Astrocyte of the cerebellum (primary cell): ENCODE measurements around the gene PADI4.

Source experiments
- DNase-seq: peaks from one replicate; pipeline ENCODE4 v3.0.0-alpha.2; 2011; ENCODE audit warnings: low read depth
- H3K4me3 ChIP-seq: 2 replicates; pipeline ENCODE4 v1.5.1; 2011; ENCODE audit warnings: mild to moderate bottlenecking, low read depth, low read length, moderate library complexity
- CTCF ChIP-seq: IDR thresholded peaks from 2 replicates; pipeline ENCODE4 v1.5.1; 2012; ENCODE audit warnings: low read length, low read depth, moderate library complexity, mild to moderate bottlenecking; ENCODE audit errors: missing control alignments
- in situ Hi-C: cut with HindIII; loops from 2 replicates; pipeline ENCODE4 v1.10.0; 2017; ENCODE audit warnings: low sequenced_read_pairs

The PADI4 gene

GRCh38 chr1:17273096-17273495 lies 34.9 kb upstream of the PADI4 start:
- in situ Hi-C loops, result no loop called here
- TF ChIP-seq CTCF, result no peak
- no peak for DNase-seq
- no peak overlapping the region for H3K4me3 ChIP-seq

DNA sequence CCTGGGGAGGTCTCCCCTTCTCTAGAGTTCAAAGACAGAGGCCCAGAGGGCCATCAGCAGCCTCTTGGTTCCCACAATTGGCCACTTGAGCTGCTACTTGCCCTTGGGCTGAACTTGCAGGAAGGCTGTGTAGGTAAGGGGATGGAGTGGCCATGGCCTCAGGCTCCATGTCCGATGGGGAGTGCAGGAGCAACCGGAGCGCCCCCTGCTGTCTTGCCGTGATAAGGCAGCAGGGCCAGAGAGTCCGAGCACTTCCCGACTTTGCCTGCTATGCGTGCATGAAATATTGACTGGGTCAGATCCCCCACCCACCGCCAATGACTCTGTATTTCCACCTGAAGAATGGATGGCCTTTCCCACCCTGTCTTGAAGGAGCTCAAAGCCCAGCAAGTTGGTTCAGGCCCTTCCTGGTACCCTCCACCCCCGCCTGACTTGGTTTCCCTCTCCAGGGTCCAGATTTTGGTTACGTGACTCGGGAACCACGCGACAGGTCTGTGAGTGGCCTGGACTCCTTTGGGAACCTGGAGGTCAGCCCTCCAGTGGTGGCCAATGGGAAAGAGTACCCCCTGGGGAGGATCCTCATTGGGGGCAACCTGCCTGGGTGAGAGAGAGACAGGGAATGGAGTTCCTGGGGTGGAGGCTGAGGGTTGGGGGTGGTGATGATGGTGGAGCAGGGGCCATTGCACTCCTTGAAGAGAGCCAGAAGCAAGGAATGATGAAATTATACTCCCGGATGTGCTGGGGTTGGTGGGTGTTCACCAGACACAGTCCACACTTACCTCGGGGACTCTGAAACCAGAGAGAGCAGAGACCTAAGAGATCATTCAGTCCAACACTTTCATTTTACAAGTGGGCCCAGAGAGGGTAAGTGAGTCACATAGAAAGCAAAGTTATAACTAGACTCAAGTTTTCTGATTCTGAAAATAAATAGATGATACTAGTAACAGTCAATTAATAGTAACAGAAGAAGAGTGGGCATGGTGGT lies 33.5 kb upstream of the PADI4 start:
- no peak for DNase-seq
- no peak overlapping the region for H3K4me3 ChIP-seq
- in situ Hi-C loops, result no loop called here
- TF ChIP-seq CTCF, result peak; percentile 64

DNA sequence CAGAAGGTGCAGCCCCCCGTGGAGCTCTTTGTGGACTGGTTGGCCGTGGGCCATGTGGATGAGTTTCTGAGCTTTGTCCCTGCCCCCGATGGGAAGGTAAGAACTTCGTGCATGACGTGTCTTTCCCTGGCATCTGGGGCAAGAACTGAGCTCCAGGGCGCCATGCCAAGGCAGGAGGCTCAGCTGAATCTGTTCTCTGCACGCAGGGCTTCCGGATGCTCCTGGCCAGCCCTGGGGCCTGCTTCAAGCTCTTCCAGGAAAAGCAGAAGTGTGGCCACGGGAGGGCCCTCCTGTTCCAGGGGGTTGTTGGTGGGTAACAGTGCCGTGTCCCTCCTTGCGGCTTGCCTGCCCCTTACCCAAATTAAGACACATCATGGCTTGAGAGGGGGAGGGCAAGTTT lies 31.4 kb upstream of the PADI4 start:
- DNase-seq, result peak; percentile 38

DNA sequence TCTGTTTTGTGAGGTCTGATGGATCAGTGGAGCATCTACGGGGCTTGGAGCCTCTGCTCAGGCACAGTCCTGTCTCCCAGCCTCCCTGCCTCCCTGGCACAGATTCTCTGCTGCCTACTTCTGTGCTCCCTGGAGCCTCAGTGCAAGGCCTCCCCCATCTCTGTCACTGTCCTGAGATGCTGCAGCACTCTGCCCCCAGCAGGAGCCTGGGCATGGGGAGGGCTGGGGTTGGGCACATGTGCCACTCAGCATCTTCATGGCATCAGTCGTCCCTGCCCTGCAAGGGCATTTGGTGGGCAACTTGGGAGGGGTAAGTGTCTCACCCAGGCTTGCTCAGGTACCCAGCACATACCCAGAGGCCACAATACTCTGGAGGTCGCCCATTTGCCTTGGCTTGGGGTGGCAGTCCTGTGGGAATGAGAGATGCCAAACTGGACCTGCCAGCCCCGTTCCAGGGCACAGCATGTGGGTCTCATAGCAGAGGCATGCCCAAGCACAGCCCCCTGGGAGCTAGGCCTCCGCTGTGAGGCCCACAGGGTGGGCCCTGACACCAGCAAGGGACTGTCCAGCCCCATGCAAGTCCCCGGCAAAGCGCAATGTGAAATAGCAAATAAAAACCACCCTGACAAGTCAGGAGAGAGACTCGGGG lies 30.4 kb upstream of the PADI4 start:
- DNase-seq, result no peak
- no peak overlapping the region for H3K4me3 ChIP-seq
- in situ Hi-C loops, result no loop called here

More for the DNA sequence above, 31.4 kb upstream of the PADI4 start:
- TF ChIP-seq CTCF, result no peak
- in situ Hi-C loops, result no loop called here
- H3K4me3 ChIP-seq, result no peak overlapping the region

DNA sequence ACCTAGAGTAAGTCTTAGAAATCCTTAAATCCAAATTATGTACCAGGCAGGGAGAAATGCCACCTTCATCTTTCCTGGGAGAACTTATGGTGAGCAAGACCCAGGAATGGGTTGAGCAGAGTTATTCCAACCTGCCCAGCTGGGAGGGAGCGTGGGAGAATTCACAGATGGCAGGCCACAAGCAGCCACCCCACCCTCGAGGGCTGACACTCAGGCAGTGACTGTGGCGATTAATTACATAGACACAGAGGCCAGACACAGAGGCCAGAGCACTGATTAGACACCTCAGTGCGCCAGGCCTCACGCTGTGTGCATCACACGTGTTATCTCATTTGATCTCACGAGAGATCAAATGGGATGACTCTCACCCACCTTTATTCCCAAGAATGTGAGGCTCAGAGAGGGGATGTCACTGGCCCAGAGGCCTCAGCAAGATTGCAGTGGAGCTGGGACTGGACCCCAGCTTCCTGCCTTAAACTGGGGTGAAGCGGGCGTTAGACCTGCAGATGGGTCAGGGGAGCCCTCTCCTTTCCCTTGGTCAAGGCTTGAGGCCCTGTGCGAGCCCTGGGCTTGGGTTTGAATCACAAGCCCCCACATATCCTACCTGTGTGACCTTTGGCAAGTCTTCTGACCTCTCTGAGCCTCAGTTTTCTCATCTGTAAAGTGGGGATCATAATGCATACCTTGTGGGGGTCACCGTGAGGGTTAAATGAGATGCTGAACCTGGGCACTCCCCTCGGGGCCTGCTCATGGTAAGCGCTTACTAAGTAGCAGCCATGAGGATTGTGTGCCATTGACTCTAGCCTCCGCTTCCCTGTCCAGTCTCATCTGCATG lies 28.8 kb upstream of the PADI4 start:
- no peak overlapping the region for H3K4me3 ChIP-seq
- DNase-seq, result no peak
- in situ Hi-C loops, result no loop called here
- TF ChIP-seq CTCF, result no peak

More for the DNA sequence above, 30.4 kb upstream of the PADI4 start:
- TF ChIP-seq CTCF, result no peak

DNA sequence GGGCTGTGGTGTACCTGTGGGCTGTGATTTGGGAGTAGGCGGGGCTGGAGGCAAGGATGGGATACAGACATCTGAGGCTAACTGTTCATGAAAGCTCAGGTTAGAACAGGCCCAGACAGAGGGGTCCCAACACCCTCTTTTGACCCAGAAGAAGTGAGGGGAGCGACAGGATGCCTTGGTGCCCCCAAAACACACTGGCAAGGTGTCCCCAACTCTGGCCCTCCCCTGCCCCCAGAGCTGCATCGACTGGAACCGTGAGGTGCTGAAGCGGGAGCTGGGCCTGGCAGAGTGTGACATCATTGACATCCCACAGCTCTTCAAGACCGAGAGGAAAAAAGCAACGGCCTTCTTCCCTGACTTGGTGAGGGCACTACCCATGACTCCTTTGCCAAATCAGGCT lies 27.6 kb upstream of the PADI4 start:
- no peak for TF ChIP-seq CTCF
- in situ Hi-C loops, result no loop called here
- no peak overlapping the region for H3K4me3 ChIP-seq
- no peak for DNase-seq
